HG03066 (cell line): ENCODE data around the gene LHX4.

ENCODE experiments used
- ATAC-seq: cut with Tn5 transposase; IDR thresholded peaks from one replicate; pipeline ENCODE4 v1.9.1; 2021; ENCODE audit warnings: low read depth; ENCODE audit not compliant: unreplicated experiment

The LHX4 gene

GRCh38 chr1:180224902-180225301, 5.2 kb upstream of the LHX4 start:
- ATAC-seq = no peak

- no peak for ATAC-seq
Measured at GRCh38 chr1:180225403-180225802, 4.7 kb upstream of the LHX4 start.

GRCh38 chr1:180227861-180228647, 2.0 kb upstream of the LHX4 start:
- no peak for ATAC-seq

GRCh38 chr1:180228648-180229482, 1.2 kb upstream of the LHX4 start:
- no peak for ATAC-seq

- no peak for ATAC-seq
Measured at GRCh38 chr1:180230416-180230790, 339 bp downstream of the LHX4 start.

GRCh38 chr1:180230791-180231505, 884 bp downstream of the LHX4 start:
- ATAC-seq = no peak

GRCh38 chr1:180231506-180231921, 1.4 kb downstream of the LHX4 start:
- ATAC-seq = no peak

GRCh38 chr1:180231936-180232335, 1.9 kb downstream of the LHX4 start:
- no peak for ATAC-seq

GRCh38 chr1:180232521-180233043, 2.5 kb downstream of the LHX4 start:
- ATAC-seq = no peak

- ATAC-seq = no peak
Measured at GRCh38 chr1:180233191-180234011, 3.3 kb downstream of the LHX4 start.

GRCh38 chr1:180234369-180235076, 4.5 kb downstream of the LHX4 start:
- ATAC-seq = no peak

GRCh38 chr1:180235077-180235501, 5.0 kb downstream of the LHX4 start:
- ATAC-seq = no peak

GRCh38 chr1:180235502-180236239, 5.6 kb downstream of the LHX4 start:
- ATAC-seq = no peak

- no peak for ATAC-seq
Measured at GRCh38 chr1:180236698-180237509, 6.8 kb downstream of the LHX4 start.

- ATAC-seq = no peak
Measured at GRCh38 chr1:180237869-180238476, 7.9 kb downstream of the LHX4 start.

GRCh38 chr1:180238675-180239074, 8.6 kb downstream of the LHX4 start:
- ATAC-seq = no peak
